Measurements from ENCODE around the gene PCDH15. TPM values are rescaled to one million over a fixed set of nuclear protein-coding genes. Genes with fewer than 3 reads are reported as not detected.

Gene PCDH15
- polyA plus RNA-seq, 1 of the 3 experiments (the other 2 are of a cell fraction): 0.03 TPM

- TF ChIP-seq ZBTB33 (IDR thresholded peaks at IDR 0.05; ENCODE audit: borderline replicate concordance, low read depth): no peak
- no peak for TF ChIP-seq GATA2 (CRISPR knock-in tag; IDR thresholded peaks at IDR 0.05)
- no peak for TF ChIP-seq IRF3 (IDR thresholded peaks at IDR 0.05; ENCODE audit: low read depth, low read length)
- TF ChIP-seq FOXJ3 (CRISPR knock-in tag; IDR thresholded peaks at IDR 0.05): no peak
- TF ChIP-seq FOSL2 (IDR thresholded peaks at IDR 0.05; ENCODE audit: borderline replicate concordance, low read depth): no peak
- no peak for TF ChIP-seq MXI1 (IDR thresholded peaks at IDR 0.05; ENCODE audit: low read depth, low read length)
- TF ChIP-seq CHD2 (IDR thresholded peaks at IDR 0.05; ENCODE audit: low read length, partially characterized antibody): no peak
- TF ChIP-seq ELF1 (IDR thresholded peaks at IDR 0.05): no peak
- TF ChIP-seq JUND (IDR thresholded peaks at IDR 0.05): no peak
- no peak for TF ChIP-seq EP300 (IDR thresholded peaks at IDR 0.05; ENCODE audit: borderline replicate concordance in 1 of 2, low read depth in 1 of 2, low read length in 1 of 2)
- no peak for TF ChIP-seq NFIC (IDR thresholded peaks at IDR 0.05; ENCODE audit: borderline replicate concordance)
Observed at GRCh38 chr10:54282012-54282411, 519.0 kb downstream of the PCDH15 start (continued).

- ChIA-PET CTCF (no interaction called here), POLR2A (no interaction called here)
- no peaks in the 10 kb centered on the region for H3K4me1 ChIP-seq (ENCODE audit: control insufficient read depth in 1 of 2, insufficient read depth in 2 of 2, low read depth in 1 of 2, low read length in 1 of 2)
- no peak overlapping the region for H3K9ac ChIP-seq
- H3F3A ChIP-seq (replicated peaks; ENCODE audit: insufficient read depth): no peaks in the 10 kb centered on the region
- no peak for DNase-seq
- H3K4me3 ChIP-seq (ENCODE audit: low read depth in 2 of 2, low read length in 1 of 2): no peak overlapping the region
- H3K27me3 ChIP-seq (ENCODE audit: insufficient read depth): no peaks in the 10 kb centered on the region
- H4K20me1 ChIP-seq (ENCODE audit: insufficient read depth): no peaks in the 10 kb centered on the region
- no peak overlapping the region for H2AFZ ChIP-seq (ENCODE audit: low read depth)
- TF ChIP-seq RFX5 (IDR thresholded peaks at IDR 0.05; ENCODE audit: low read length) (no peak), USF2 (IDR thresholded peaks at IDR 0.05; ENCODE audit: borderline replicate concordance, low read depth, low read length) (no peak), CHD2 (IDR thresholded peaks at IDR 0.05; ENCODE audit: low read length, partially characterized antibody) (no peak), RCOR1 (IDR thresholded peaks at IDR 0.05; ENCODE audit: low read length) (no peak), NRF1 (IDR thresholded peaks at IDR 0.05; ENCODE audit: low read depth, low read length) (no peak), JUND (IDR thresholded peaks at IDR 0.05) (no peak), YY1 (IDR thresholded peaks at IDR 0.05; ENCODE audit: low read depth) (no peak), RAD21 (IDR thresholded peaks at IDR 0.05; ENCODE audit: low read length) (no peak), TEAD4 (IDR thresholded peaks at IDR 0.05; ENCODE audit: borderline replicate concordance, insufficient read depth) (no peak), FOXJ3 (CRISPR knock-in tag; IDR thresholded peaks at IDR 0.05) (no peak), ZBTB33 (IDR thresholded peaks at IDR 0.05; ENCODE audit: borderline replicate concordance, low read depth) (no peak), SMC3 (IDR thresholded peaks at IDR 0.05; ENCODE audit: low read depth, low read length) (no peak), MEF2A (IDR thresholded peaks at IDR 0.05; ENCODE audit: borderline replicate concordance, low read depth) (no peak), REST (IDR thresholded peaks at IDR 0.05; ENCODE audit: low read depth, low read length) (no peak)
- no peak overlapping the region for H3K27ac ChIP-seq (ENCODE audit: low read depth in 2 of 2, low read length in 1 of 2)
- H3K9me3 ChIP-seq: no peaks in the 10 kb centered on the region; the same call in 1 of the 2 replicates
- no peaks in the 10 kb centered on the region for H3K36me3 ChIP-seq (replicated peaks in 1 of 2; ENCODE audit: control insufficient read depth in 1 of 2, insufficient read depth in 2 of 2, low read length in 1 of 2)
- H3K4me2 ChIP-seq: no peak overlapping the region
- H3K79me2 ChIP-seq (ENCODE audit: insufficient read depth): no peaks in the 10 kb centered on the region
- no peaks in the 10 kb centered on the region for H3K9me2 ChIP-seq
- WGBS (ENCODE audit: low lambda C conversion rate): 2% methylated on average over 1 of the region's 1 CpG
Observed at GRCh38 chr10:54266395-54266794, 534.6 kb downstream of the PCDH15 start.
